Tibial artery (tissue), 4 donors: ENCODE measurements around the gene B3GLCT.

Experiments
- DNase-seq, 2 donors: peaks; one replicate each; pipeline ENCODE4 v3.0.0-alpha.2; 2019
- H3K27ac ChIP-seq, 2 donors: fragments of 200-600 bp; sonication (generic) in 1 of 2; 1 replicate in 1 of 2; 2 replicates in 1 of 2; pipeline ENCODE4 v1.5.1; 2018 to 2019; ENCODE audit warnings: mild to moderate bottlenecking in 1 of 2
- H3K27me3 ChIP-seq, 2 donors: fragments of 200-600 bp; sonication (generic) in 1 of 2; one replicate each; pipeline versions ENCODE4 v1.5.1 to v1.6.0; 2016 to 2019
- H3K36me3 ChIP-seq, 3 donors: fragments of 200-600 bp; sonication (generic) in 2 of 3; one replicate each; pipeline ENCODE4 v1.5.1; 2016 to 2019; ENCODE audit warnings: mild to moderate bottlenecking in 2 of 3
- H3K4me1 ChIP-seq, 4 donors: fragments of 200-600 bp; sonication (generic) in 2 of 4; 1 replicate in 3 of 4; 2 replicates in 1 of 4; pipeline ENCODE4 v1.5.1; 2016 to 2019
- H3K4me3 ChIP-seq, 2 donors: fragments of 200-600 bp; sonication (generic) in 1 of 2; 1 replicate in 1 of 2; 2 replicates in 1 of 2; pipeline ENCODE4 v1.5.1; 2018 to 2019; ENCODE audit warnings: mild to moderate bottlenecking in 2 of 2
- H3K9me3 ChIP-seq, 3 donors: fragments of 200-600 bp; sonication (generic) in 1 of 3; one replicate each; pipeline ENCODE4 v1.5.1; 2016 to 2019
- intact Hi-C: fragments of 100-400 bp; cut with DNase I; formaldehyde crosslinking; loops from one replicate; pipeline ENCODE4 v1.15.0; 2023; ENCODE audit warnings: low total_unique reads
- TF ChIP-seq, protein P1 (sequence below), 2 experiments: fragments of 200-600 bp in 1 of 2; fragments of 450-650 bp in 1 of 2; IDR thresholded peaks; one replicate each; pipeline ENCODE4 v1.5.1; 2017 to 2019; ENCODE audit warnings: antibody characterized with exemption in 2 of 2, mild to moderate bottlenecking in 1 of 2, moderate library complexity in 1 of 2

The B3GLCT gene

GRCh38 chr13:31223215-31223614, 23.4 kb downstream of the B3GLCT start:
- TF ChIP-seq, protein P1, sequence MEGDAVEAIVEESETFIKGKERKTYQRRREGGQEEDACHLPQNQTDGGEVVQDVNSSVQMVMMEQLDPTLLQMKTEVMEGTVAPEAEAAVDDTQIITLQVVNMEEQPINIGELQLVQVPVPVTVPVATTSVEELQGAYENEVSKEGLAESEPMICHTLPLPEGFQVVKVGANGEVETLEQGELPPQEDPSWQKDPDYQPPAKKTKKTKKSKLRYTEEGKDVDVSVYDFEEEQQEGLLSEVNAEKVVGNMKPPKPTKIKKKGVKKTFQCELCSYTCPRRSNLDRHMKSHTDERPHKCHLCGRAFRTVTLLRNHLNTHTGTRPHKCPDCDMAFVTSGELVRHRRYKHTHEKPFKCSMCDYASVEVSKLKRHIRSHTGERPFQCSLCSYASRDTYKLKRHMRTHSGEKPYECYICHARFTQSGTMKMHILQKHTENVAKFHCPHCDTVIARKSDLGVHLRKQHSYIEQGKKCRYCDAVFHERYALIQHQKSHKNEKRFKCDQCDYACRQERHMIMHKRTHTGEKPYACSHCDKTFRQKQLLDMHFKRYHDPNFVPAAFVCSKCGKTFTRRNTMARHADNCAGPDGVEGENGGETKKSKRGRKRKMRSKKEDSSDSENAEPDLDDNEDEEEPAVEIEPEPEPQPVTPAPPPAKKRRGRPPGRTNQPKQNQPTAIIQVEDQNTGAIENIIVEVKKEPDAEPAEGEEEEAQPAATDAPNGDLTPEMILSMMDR (IDR thresholded peaks at IDR 0.05), result no peak
- Histone ChIP-seq H3K27me3 (no peaks in the 10 kb centered on the region), H3K36me3 (peaks cover 0 to 16% (median 0%) of the 10 kb centered on the region in 3 donors), H3K4me1 (no peaks in the 10 kb centered on the region), H3K4me3 (no peak overlapping the region), H3K27ac (no peak overlapping the region), H3K9me3 (no peaks in the 10 kb centered on the region)
- intact Hi-C loops, result no loop called here
- DNase-seq, result no peak

DNA sequence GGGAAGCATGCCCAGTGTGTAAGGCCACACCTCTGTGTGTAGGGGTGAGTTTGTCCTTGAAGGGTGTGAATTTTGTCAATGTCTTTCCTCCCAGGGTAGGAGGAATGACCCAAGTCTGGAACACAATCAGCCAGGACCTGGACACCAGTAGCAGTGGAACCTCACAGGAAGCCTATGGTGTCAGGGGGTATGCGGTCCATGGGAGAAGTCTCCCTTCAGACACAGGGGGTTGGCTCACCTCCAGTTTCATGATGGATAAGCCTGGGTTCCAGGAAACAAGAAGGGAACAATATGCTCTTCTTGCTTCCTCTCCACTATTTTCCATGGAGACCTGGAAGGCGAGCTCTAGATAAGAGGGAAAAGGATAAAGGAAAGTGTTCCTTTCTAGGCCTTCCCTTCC, 23.9 kb downstream of the B3GLCT start:
- Histone ChIP-seq H3K27me3 (no peaks in the 10 kb centered on the region), H3K9me3 (no peaks in the 10 kb centered on the region), H3K27ac (no peak overlapping the region), H3K36me3 (peaks cover 0 to 16% (median 0%) of the 10 kb centered on the region in 3 donors), H3K4me1 (no peaks in the 10 kb centered on the region), H3K4me3 (no peak overlapping the region)
- intact Hi-C loops, result no loop called here
- TF ChIP-seq, protein P1 (IDR thresholded peaks at IDR 0.05), result no peak
- no peak for DNase-seq

GRCh38 chr13:31224174-31224669, 24.4 kb downstream of the B3GLCT start:
- H3K4me1 ChIP-seq, result no peaks in the 10 kb centered on the region
- H3K27me3 ChIP-seq, result no peaks in the 10 kb centered on the region
- DNase-seq, result no peak
- H3K4me3 ChIP-seq, result no peak overlapping the region
- intact Hi-C loops, result no loop called here
- H3K27ac ChIP-seq, result no peak overlapping the region
- peaks cover 0 to 16% (median 2%) of the 10 kb centered on the region in 3 donors for H3K36me3 ChIP-seq
- no peaks in the 10 kb centered on the region for H3K9me3 ChIP-seq
- TF ChIP-seq, protein P1 (IDR thresholded peaks at IDR 0.05), result no peak

- H3K4me1 ChIP-seq, result no peaks in the 10 kb centered on the region
- no peak overlapping the region for H3K4me3 ChIP-seq
- intact Hi-C loops, result no loop called here
- no peaks in the 10 kb centered on the region for H3K27me3 ChIP-seq
- H3K27ac ChIP-seq, result no peak overlapping the region
- TF ChIP-seq, protein P1 (IDR thresholded peaks at IDR 0.05), result no peak
- DNase-seq, result no peak
- no peaks in the 10 kb centered on the region for H3K9me3 ChIP-seq
- peaks cover under 1 to 16% (median 5%) of the 10 kb centered on the region in 3 donors for H3K36me3 ChIP-seq
Measured at GRCh38 chr13:31224963-31225559, 25.3 kb downstream of the B3GLCT start.

GRCh38 chr13:31225998-31226675, 26.4 kb downstream of the B3GLCT start:
- no peaks in the 10 kb centered on the region for H3K27me3 ChIP-seq
- H3K36me3 ChIP-seq, result peaks cover 5 to 16% (median 6%) of the 10 kb centered on the region in 3 donors
- intact Hi-C loops, result no loop called here
- no peak for DNase-seq
- H3K4me3 ChIP-seq, result no peak overlapping the region
- no peaks in the 10 kb centered on the region for H3K9me3 ChIP-seq
- no peaks in the 10 kb centered on the region for H3K4me1 ChIP-seq
- no peak overlapping the region for H3K27ac ChIP-seq
- TF ChIP-seq, protein P1 (IDR thresholded peaks at IDR 0.05), result no peak
